ENCODE measurements around the gene TNS3. TPM values are rescaled to one million over a fixed set of nuclear protein-coding genes. Genes with fewer than 3 reads are reported as not detected.

Gene TNS3
- total RNA-seq, 4 donors from 2014 or later: 27.2 to 110 (median 47.5) TPM

GRCh38 chr7:47477191-47478016 lies 104.5 kb downstream of the TNS3 start:
- H3K4me3 ChIP-seq: no peak overlapping the region
- DNase-seq: no peak
- intact Hi-C loops (cut with DNase I; ENCODE audit: low total_unique reads): no loop called here
- H3K9me3 ChIP-seq: no peaks in the 10 kb centered on the region
- H3K27me3 ChIP-seq: no peaks in the 10 kb centered on the region
- H3K36me3 ChIP-seq: no peaks in the 10 kb centered on the region
- no peak for TF ChIP-seq CTCF (IDR thresholded peaks at IDR 0.05)
- TF ChIP-seq POLR2A (IDR thresholded peaks at IDR 0.05): no peak
- H3K27ac ChIP-seq: no peak overlapping the region
- H3K4me1 ChIP-seq: peaks cover 0 to 3% of the 10 kb centered on the region in 2 donors

- intact Hi-C loops (cut with DNase I; ENCODE audit: low total_unique reads): no loop called here
- H3K27me3 ChIP-seq: no peaks in the 10 kb centered on the region
- DNase-seq: no peak
- H3K27ac ChIP-seq: peak overlapping the region in 1 of 2 donors; percentile 75
- no peaks in the 10 kb centered on the region for H3K36me3 ChIP-seq
- no peak for TF ChIP-seq POLR2A (IDR thresholded peaks at IDR 0.05)
- TF ChIP-seq CTCF (IDR thresholded peaks at IDR 0.05): no peak
- H3K4me3 ChIP-seq: no peak overlapping the region
- H3K9me3 ChIP-seq: no peaks in the 10 kb centered on the region
- peaks cover 0 to 3% of the 10 kb centered on the region in 2 donors for H3K4me1 ChIP-seq
Measured at GRCh38 chr7:47475880-47476227, 106.1 kb downstream of the TNS3 start.

GRCh38 chr7:47474937-47475879 lies 106.7 kb downstream of the TNS3 start:
- Histone ChIP-seq H3K4me3 (no peak overlapping the region), H3K36me3 (no peaks in the 10 kb centered on the region), H3K9me3 (no peaks in the 10 kb centered on the region), H3K27me3 (no peaks in the 10 kb centered on the region), H3K27ac (peak overlapping the region; percentile 47 to 75), H3K4me1 (peaks cover 0 to 3% of the 10 kb centered on the region in 2 donors)
- intact Hi-C loops (cut with DNase I; ENCODE audit: low total_unique reads): no loop called here
- DNase-seq: peak; percentile 83 to 87
- TF ChIP-seq POLR2A (IDR thresholded peaks at IDR 0.05): peak in 1 of 2 donors; percentile 26
- no peak for TF ChIP-seq CTCF (IDR thresholded peaks at IDR 0.05)

GRCh38 chr7:47474211-47474936 lies 107.5 kb downstream of the TNS3 start:
- no peaks in the 10 kb centered on the region for H3K9me3 ChIP-seq
- intact Hi-C loops (cut with DNase I; ENCODE audit: low total_unique reads): no loop called here
- no peak for TF ChIP-seq POLR2A (IDR thresholded peaks at IDR 0.05)
- TF ChIP-seq CTCF (IDR thresholded peaks at IDR 0.05): no peak
- H3K27me3 ChIP-seq: no peaks in the 10 kb centered on the region
- H3K36me3 ChIP-seq: no peaks in the 10 kb centered on the region
- DNase-seq: no peak
- H3K4me3 ChIP-seq: no peak overlapping the region
- H3K4me1 ChIP-seq: peaks cover 0 to 3% of the 10 kb centered on the region in 2 donors
- peak overlapping the region; percentile 47 to 75 for H3K27ac ChIP-seq

Data from uterus (tissue), 4 donors.